ENCODE measurements around the gene GPX4.
"Not testable (repeated sequence)": the region's sequence is repeated elsewhere in the genome, so short reads cannot be mapped to it uniquely, and the experiment has no call there.

The GPX4 gene

DNA sequence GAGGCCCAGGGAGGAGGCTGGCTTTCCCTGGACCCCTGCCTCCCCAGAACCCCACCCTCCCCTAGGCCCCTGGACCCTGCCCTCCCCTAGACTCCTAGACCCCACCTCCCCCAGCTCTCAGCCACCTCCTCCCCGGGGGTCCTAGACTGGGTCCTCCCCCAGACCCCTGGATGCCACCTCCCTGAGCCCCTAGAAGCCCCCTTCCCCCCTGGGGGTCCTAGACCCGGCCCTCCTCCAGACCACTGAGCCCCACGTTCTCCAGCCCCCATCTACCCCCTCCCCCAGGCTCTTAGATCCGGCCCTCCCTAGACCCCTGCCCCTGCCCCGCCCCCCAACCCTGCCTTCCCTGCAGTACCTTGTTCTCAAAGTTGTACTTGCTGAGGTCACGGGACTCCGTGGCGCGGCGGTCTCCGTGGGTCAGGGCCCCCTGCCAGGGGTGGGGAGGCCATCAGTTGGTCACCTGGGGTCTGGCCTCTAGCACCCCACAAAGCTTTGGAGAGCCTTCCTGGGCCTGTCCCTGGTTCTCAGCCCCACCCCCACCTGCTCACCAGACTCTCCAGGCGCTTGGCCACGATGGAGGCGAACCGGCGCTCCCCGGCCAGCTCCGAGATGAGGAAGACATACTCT lies 8.0 kb downstream of the GPX4 start:
- H3K27ac ChIP-seq: peak overlapping the region; percentile 76 to 84
- intact Hi-C loops (cut with DNase I; ENCODE audit: low total_unique reads): loop anchor here (5.0 kb wide), 1 partner anchor 81 kb away; no protein-coding TSS in a partner anchor
- peaks cover 0 to 35% (median 25%) of the 10 kb centered on the region in 4 donors for H3K4me1 ChIP-seq
- no peaks in the 10 kb centered on the region for H3K9me3 ChIP-seq
- no peak for DNase-seq
- no peak overlapping the region for H3K4me3 ChIP-seq
- no peaks in the 10 kb centered on the region for H3K27me3 ChIP-seq
- H3K36me3 ChIP-seq: peaks cover 36 to 94% (median 93%) of the 10 kb centered on the region in 3 donors
- TF ChIP-seq, protein P1, sequence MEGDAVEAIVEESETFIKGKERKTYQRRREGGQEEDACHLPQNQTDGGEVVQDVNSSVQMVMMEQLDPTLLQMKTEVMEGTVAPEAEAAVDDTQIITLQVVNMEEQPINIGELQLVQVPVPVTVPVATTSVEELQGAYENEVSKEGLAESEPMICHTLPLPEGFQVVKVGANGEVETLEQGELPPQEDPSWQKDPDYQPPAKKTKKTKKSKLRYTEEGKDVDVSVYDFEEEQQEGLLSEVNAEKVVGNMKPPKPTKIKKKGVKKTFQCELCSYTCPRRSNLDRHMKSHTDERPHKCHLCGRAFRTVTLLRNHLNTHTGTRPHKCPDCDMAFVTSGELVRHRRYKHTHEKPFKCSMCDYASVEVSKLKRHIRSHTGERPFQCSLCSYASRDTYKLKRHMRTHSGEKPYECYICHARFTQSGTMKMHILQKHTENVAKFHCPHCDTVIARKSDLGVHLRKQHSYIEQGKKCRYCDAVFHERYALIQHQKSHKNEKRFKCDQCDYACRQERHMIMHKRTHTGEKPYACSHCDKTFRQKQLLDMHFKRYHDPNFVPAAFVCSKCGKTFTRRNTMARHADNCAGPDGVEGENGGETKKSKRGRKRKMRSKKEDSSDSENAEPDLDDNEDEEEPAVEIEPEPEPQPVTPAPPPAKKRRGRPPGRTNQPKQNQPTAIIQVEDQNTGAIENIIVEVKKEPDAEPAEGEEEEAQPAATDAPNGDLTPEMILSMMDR (IDR thresholded peaks at IDR 0.05): no peak

DNA sequence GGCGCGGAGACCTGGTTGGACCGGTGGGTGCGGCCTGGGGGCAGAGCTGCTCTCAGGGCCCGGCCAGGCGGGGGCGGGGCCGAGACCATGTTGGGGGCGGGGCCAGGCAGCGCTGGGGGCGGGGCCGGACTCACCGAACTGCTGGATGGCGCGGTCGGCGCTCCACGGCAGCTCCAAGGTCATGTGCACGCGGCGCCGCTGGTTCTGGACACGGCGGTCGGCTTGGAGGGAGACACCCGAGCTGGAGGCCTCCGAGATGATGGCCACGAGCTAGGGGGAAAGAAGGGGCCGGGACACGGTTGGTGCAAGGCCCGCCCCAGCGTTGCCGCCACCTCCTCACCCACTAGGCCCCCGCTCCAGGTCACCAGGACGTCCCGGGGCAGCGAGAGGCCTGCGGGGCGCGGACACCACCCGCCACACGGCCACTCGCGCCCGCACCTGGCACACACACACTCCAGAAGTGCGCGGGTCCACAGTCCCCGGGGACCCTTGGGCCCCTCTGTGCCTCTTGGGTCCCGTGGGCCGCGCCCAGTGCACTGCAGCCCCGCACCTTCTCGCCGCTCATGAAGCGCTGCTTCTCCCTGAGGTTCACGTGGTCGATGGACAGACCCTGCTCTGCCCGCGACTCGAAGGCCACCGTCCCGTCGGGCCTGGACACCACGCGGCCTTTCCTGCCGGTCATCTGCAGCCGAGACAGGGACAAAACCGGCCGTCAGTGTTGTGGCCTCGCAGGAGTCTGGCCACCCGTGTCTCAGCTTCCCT lies 8.7 kb downstream of the GPX4 start:
- intact Hi-C loops (cut with DNase I; ENCODE audit: low total_unique reads): loop anchor here (1.0 to 5.0 kb wide), 2 partner anchors 80 to 128 kb away; no protein-coding TSS in a partner anchor
- H3K36me3 ChIP-seq: peaks cover 36 to 94% (median 93%) of the 10 kb centered on the region in 3 donors
- no peak overlapping the region for H3K4me3 ChIP-seq

DNA sequence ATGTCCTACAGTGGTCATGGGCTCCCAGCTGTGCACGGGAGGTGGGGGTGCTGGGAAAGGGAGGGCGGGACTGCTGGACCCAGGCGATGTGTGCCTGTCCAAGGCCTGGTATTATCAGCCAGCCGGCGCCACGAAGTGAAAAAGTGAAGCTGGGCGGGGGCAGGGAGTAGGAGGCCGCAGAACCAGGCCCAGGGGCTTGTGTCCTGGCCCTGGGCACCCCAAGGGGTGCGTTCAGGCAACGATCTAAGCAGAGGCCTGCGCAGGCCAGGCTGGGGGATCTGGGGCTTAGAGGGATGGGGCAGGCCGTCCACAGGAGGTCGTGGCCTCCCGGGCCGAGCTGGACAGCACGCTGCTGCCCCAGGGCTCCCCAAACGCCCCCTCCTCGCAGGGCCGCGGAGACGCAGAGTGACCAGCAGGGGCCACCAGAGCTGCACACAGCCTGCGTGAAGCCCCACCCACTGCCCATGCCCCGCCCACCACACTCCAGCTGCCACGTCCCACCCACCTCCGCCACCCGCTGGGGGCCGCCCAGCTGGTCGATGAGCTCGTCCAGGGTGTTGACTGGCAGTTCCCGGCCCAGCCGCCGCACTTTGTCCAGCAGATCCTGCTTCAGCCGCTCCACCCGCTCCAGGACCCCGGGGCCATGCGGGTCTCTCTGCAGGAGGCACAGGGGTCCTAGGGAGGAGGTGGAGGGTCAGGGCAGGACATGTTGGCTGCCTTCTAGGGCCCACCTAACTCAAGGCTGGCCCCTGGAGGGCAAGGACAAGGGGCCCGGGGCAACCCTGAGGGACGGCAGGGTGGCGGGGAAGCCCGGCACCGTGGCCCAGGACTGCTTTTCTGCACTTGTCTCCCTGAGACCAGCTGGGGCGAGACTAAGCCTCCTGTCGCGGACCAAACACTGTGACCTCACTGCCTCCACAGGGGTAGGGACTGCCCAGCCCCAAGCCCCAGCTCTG lies 9.5 kb downstream of the GPX4 start:
- H3K9me3 ChIP-seq: no peaks in the 10 kb centered on the region
- peaks cover 0 to 27% (median 18%) of the 10 kb centered on the region in 4 donors for H3K4me1 ChIP-seq
- peak overlapping the region; percentile 76 to 84 for H3K27ac ChIP-seq
- H3K36me3 ChIP-seq: peaks cover 43 to 94% (median 93%) of the 10 kb centered on the region in 3 donors
- TF ChIP-seq, protein P1 (IDR thresholded peaks at IDR 0.05): peak; percentile 94 to 96
- H3K27me3 ChIP-seq: no peaks in the 10 kb centered on the region
- intact Hi-C loops (cut with DNase I; ENCODE audit: low total_unique reads): loop anchor here (1.0 to 5.0 kb wide), 2 partner anchors 79 to 127 kb away; no protein-coding TSS in a partner anchor
- no peak overlapping the region for H3K4me3 ChIP-seq
- peak; percentile 97 to 98 for DNase-seq

More for the DNA sequence above, 8.7 kb downstream of the GPX4 start:
- TF ChIP-seq, protein P1 (IDR thresholded peaks at IDR 0.05): no peak
- no peaks in the 10 kb centered on the region for H3K9me3 ChIP-seq
- DNase-seq: no peak
- peaks cover 0 to 28% (median 22%) of the 10 kb centered on the region in 4 donors for H3K4me1 ChIP-seq
- H3K27me3 ChIP-seq: no peaks in the 10 kb centered on the region
- H3K27ac ChIP-seq: peak overlapping the region; percentile 76 to 84

DNA sequence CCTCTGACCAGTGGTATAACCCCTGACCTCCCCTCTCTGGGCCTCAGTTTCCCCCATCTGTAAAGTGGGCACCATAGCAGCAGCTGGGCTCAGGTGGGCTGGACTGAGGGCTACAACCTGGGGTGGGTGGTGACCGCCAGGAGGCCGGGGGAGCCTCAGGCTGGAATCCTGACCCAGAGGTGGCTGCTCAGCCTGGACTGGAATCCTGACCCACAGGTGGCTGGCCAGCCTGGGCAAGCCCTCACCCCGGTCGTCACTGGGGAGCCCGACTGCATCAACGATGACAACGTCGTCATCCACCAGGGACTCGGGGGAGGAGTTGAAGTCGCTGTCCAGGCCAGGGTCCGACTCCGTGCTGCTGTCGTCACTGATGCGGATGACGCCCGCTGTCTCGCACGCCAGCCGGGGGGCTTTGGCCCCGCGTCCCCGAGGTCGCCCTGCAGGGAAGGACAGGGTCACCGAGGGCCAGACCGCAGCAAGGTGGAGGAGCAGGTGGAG lies 10.2 kb downstream of the GPX4 start:
- H3K27ac ChIP-seq: peak overlapping the region; percentile 76 to 84
- H3K36me3 ChIP-seq: peaks cover 45 to 94% (median 93%) of the 10 kb centered on the region in 3 donors
- no peak overlapping the region for H3K4me3 ChIP-seq
- H3K27me3 ChIP-seq: no peaks in the 10 kb centered on the region
- intact Hi-C loops (cut with DNase I; ENCODE audit: low total_unique reads): loop anchor here (1.0 to 5.0 kb wide), 2 partner anchors 78 to 126 kb away; no protein-coding TSS in a partner anchor
- TF ChIP-seq, protein P1 (IDR thresholded peaks at IDR 0.05): no peak
- no peaks in the 10 kb centered on the region for H3K9me3 ChIP-seq
- DNase-seq: no peak
- H3K4me1 ChIP-seq: peaks cover 0 to 27% (median 17%) of the 10 kb centered on the region in 4 donors

DNA sequence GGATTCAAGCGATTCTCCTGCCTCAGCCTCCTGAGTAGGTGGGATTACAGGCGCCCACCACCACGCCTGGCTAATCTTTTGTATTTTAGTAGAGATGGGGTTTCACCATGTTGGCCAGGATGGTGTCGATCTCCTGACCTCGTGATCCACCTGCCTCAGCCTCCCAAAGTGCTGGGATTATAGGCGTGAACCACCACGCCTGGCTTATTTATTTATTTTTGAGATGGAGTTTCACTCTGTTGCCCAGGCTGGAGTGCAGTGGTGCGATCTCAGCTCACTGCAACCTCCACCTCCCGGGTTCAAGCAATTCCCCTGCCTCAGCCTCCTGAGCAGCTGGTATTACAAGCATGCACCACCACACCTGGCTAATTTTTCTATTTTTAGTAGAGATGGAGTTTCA lies 10.9 kb downstream of the GPX4 start:
- not testable (repeated sequence) for H3K4me3 ChIP-seq, H3K9me3 ChIP-seq, H3K27ac ChIP-seq, DNase-seq, H3K27me3 ChIP-seq
- Histone ChIP-seq H3K4me1 (peaks cover 0 to 27% (median 17%) of the 10 kb centered on the region in 4 donors), H3K36me3 (peaks cover 45 to 94% (median 93%) of the 10 kb centered on the region in 3 donors)
- intact Hi-C loops (cut with DNase I; ENCODE audit: low total_unique reads): loop anchor here (5.0 kb wide), 1 partner anchor 78 kb away; no protein-coding TSS in a partner anchor

Measured in tibial artery (tissue), 4 donors.